K562 (cell line): ENCODE results near the gene TEX35.

Source experiments
- CTCF ChIP-seq, 3 experiments: IDR thresholded peaks in 2 of 3; conservative IDR thresholded peaks in 1 of 3; 2 replicates each; pipeline ENCODE4 v1.5.1; 2011 to 2012; ENCODE audit warnings: low read length in 3 of 3, mild to moderate bottlenecking in 3 of 3, control low read depth in 2 of 3, improper control_type of control experiment in 1 of 3, inconsistent platforms in 1 of 3, low read depth in 1 of 3, mixed read lengths in 1 of 3, moderate library complexity in 1 of 3; ENCODE audit not compliant: insufficient read depth in 2 of 3
- MAX ChIP-seq: sonication (generic); formaldehyde crosslinking; IDR thresholded peaks from 2 replicates; pipeline ENCODE4 v1.9.0; 2022; ENCODE audit warnings: mild to moderate bottlenecking, missing genetic modification reagents
- PHF21A ChIP-seq: fragments of 450-650 bp; IDR thresholded peaks from 2 replicates; pipeline ENCODE4 v1.6.1; 2017; ENCODE audit warnings: low read depth, borderline replicate concordance
- RFX1 ChIP-seq: fragments of 450-650 bp; IDR thresholded peaks from 2 replicates; pipeline ENCODE4 v1.6.1; 2016; ENCODE audit warnings: mild to moderate bottlenecking, moderate library complexity
- SMAD1 ChIP-seq: fragments of 150-350 bp; IDR thresholded peaks from 2 replicates; pipeline ENCODE4 v1.6.1; 2014; ENCODE audit warnings: low read length, low read depth; ENCODE audit not compliant: partially characterized antibody
- SP1 ChIP-seq: sonication (generic); formaldehyde crosslinking; IDR thresholded peaks from 2 replicates; pipeline ENCODE4 v1.8.1; 2022; ENCODE audit warnings: mild to moderate bottlenecking, missing genetic modification reagents
- TCF7 ChIP-seq: sonication (generic); IDR thresholded peaks from 2 replicates; pipeline ENCODE4 v1.6.1; 2016; ENCODE audit warnings: antibody characterized with exemption, borderline replicate concordance
- ZBTB5 ChIP-seq: fragments of 450-650 bp; IDR thresholded peaks from 2 replicates; pipeline ENCODE4 v1.6.1; 2017; ENCODE audit warnings: antibody characterized with exemption

- TF ChIP-seq SP1 (CRISPR knock-in tag) (no peak), ZBTB5 (no peak), CTCF (IDR thresholded peaks at IDR 0.05 in 2 of 3, conservative IDR thresholded peaks at IDR 0.05 in 1 of 3; ENCODE audit: insufficient read depth in 2 of 3, low read depth in 1 of 3, low read length in 3 of 3) (no peak), PHF21A (no peak), MAX (CRISPR knock-in tag) (no peak), SMAD1 (no peak), TCF7 (no peak), RFX1 (no peak)
Measured at GRCh38 chr1:178477841-178478240, 35.1 kb upstream of the TEX35 start.
